Keratinocyte (primary cell): Measurements from ENCODE around the gene HOXC6. TPM values are rescaled to one million over a fixed set of nuclear protein-coding genes. Genes with fewer than 3 reads are reported as not detected.

ENCODE experiments used
- DNase-seq: peaks from one replicate; pipeline ENCODE4 v3.0.0-alpha.2; 2011; ENCODE audit warnings: low read depth, missing footprints, low spot score
- FAIRE-seq: peaks from 2 replicates; lab custom pipeline; 2011; peaks lifted over from hg19 to GRCh38; lab: Jason Lieb, UNC
- H2AFZ ChIP-seq: 2 replicates; pipeline ENCODE4 v1.6.0; 2012; ENCODE audit warnings: low read length, control low read depth, inconsistent platforms; ENCODE audit not compliant: control insufficient read depth
- H3K27ac ChIP-seq: 2 replicates; pipeline ENCODE4 v1.5.1; 2011; ENCODE audit warnings: low read length; ENCODE audit not compliant: control insufficient read depth, insufficient read depth
- H3K27me3 ChIP-seq: 3 replicates; pipeline ENCODE4 v1.6.0; 2011; ENCODE audit warnings: low read length; ENCODE audit not compliant: control insufficient read depth, insufficient read depth; ENCODE audit errors: extremely low read depth
- H3K36me3 ChIP-seq, 2 experiments: 2 replicates in 1 of 2; 3 replicates in 1 of 2; pipeline ENCODE4 v1.5.1; 2011; ENCODE audit warnings: low read length in 2 of 2, mild to moderate bottlenecking in 1 of 2; ENCODE audit not compliant: control insufficient read depth in 2 of 2, insufficient read depth in 2 of 2; ENCODE audit errors: extremely low read depth in 1 of 2
- H3K4me1 ChIP-seq: 3 replicates; pipeline ENCODE4 v1.5.1; 2011; ENCODE audit warnings: low read length; ENCODE audit not compliant: control insufficient read depth, insufficient read depth; ENCODE audit errors: extremely low read depth
- H3K4me2 ChIP-seq: 3 replicates; pipeline ENCODE4 v1.6.0; 2011; ENCODE audit warnings: low read depth, low read length; ENCODE audit not compliant: control insufficient read depth, insufficient read depth; ENCODE audit errors: extremely low read depth
- H3K4me3 ChIP-seq, 3 experiments: fragments of 200-600 bp in 1 of 3; sonication (generic) in 1 of 3; 2 replicates in 2 of 3; 3 replicates in 1 of 3; pipeline ENCODE4 v1.5.1; 2011 to 2016; ENCODE audit warnings: low read length in 3 of 3, mild to moderate bottlenecking in 3 of 3, control low read depth in 2 of 3, inconsistent platforms in 1 of 3, low read depth in 1 of 3, mixed read lengths in 1 of 3, mixed run types in 1 of 3, moderate library complexity in 1 of 3; ENCODE audit not compliant: control insufficient read depth in 2 of 3, insufficient read depth in 2 of 3; ENCODE audit errors: extremely low read depth in 1 of 3
- H3K79me2 ChIP-seq: 2 replicates; pipeline ENCODE4 v1.6.0; 2012; ENCODE audit warnings: low read length; ENCODE audit not compliant: control insufficient read depth, insufficient read depth
- H3K9ac ChIP-seq: 3 replicates; pipeline ENCODE4 v1.6.0; 2011; ENCODE audit warnings: low read length; ENCODE audit not compliant: control insufficient read depth, insufficient read depth; ENCODE audit errors: extremely low read depth
- H3K9me1 ChIP-seq: 3 replicates; pipeline ENCODE4 v1.6.0; 2011; ENCODE audit warnings: low read length; ENCODE audit not compliant: control insufficient read depth, insufficient read depth; ENCODE audit errors: extremely low read depth
- H3K9me3 ChIP-seq: 2 replicates; pipeline ENCODE4 v1.5.1; 2012; ENCODE audit warnings: low read depth, low read length; ENCODE audit not compliant: control insufficient read depth
- H4K20me1 ChIP-seq: 3 replicates; pipeline ENCODE4 v1.6.0; 2011; ENCODE audit warnings: low read length; ENCODE audit not compliant: control insufficient read depth, insufficient read depth; ENCODE audit errors: extremely low read depth
- CTCF ChIP-seq, 3 experiments: IDR thresholded peaks in 1 of 3; conservative IDR thresholded peaks in 1 of 3; optimal IDR thresholded peaks in 1 of 3; 2 replicates in 2 of 3; 3 replicates in 1 of 3; pipeline versions ENCODE3 to v1.5.1; 2011; ENCODE audit warnings: low read length in 3 of 3, mild to moderate bottlenecking in 3 of 3, moderate library complexity in 2 of 3, control low read depth in 1 of 3, inconsistent platforms in 1 of 3; ENCODE audit not compliant: insufficient read depth in 2 of 3; ENCODE audit errors: extremely low read depth in 1 of 3
- EZH2 ChIP-seq: IDR thresholded peaks from one replicate; pipeline ENCODE4 v1.6.1; 2012; ENCODE audit warnings: inconsistent platforms, mild to moderate bottlenecking, low read length, moderate library complexity
- dilution Hi-C: fragments of 300-500 bp; cut with MboI; formaldehyde crosslinking; loops from one replicate; pipeline ENCODE4 v1.7.0; 2020; ENCODE audit warnings: low sequenced_read_pairs; ENCODE audit not compliant: extremely low pct_ligation_motif_present
- polyA plus RNA-seq, 5 experiments: library from polyadenylated mRNA; depleted of rRNA in 3 of 5; stranded (reverse) in 3 of 5; stranded (forward) in 1 of 5; unstranded in 1 of 5; fragments of >200 nt; gene quantifications; 1 replicate in 1 of 5; 2 replicates in 3 of 5; 3 replicates in 1 of 5; pipeline versions ENCODE4 v1.2.1 to v1.2.3, GENCODE V29; 2011 to 2012; ENCODE audit warnings: missing spikeins in 2 of 5, low read depth in 1 of 5, low replicate concordance in 1 of 5

HOXC6 gene
- polyA plus RNA-seq, 1 donor (not counting 4 experiments of a cell fraction or from before 2014, with no cell fraction given), result 4.7 TPM

- H3K9ac ChIP-seq, result no peak overlapping the region
- H3K4me1 ChIP-seq, result peaks cover 23% of the 10 kb centered on the region
- no peaks in the 10 kb centered on the region for H3K27me3 ChIP-seq
Measured at GRCh38 chr12:54047964-54048303, 19.7 kb downstream of the HOXC6 start.

GRCh38 chr12:54048406-54049093 is 20.3 kb downstream of the HOXC6 start:
- DNase-seq (no peak), FAIRE-seq (no peak)
- Histone ChIP-seq H2AFZ (no peak overlapping the region), H3K4me3 (no peak overlapping the region), H3K27me3 (no peaks in the 10 kb centered on the region), H3K79me2 (no peaks in the 10 kb centered on the region), H3K27ac (no peak overlapping the region), H3K36me3 (no peaks in the 10 kb centered on the region), H3K4me2 (no peak overlapping the region), H3K9ac (no peak overlapping the region), H3K9me3 (no peaks in the 10 kb centered on the region), H3K9me1 (no peaks in the 10 kb centered on the region), H4K20me1 (no peaks in the 10 kb centered on the region), H3K4me1 (peaks cover 25% of the 10 kb centered on the region)
- dilution Hi-C loops, result no loop called here
- no peak for TF ChIP-seq CTCF (optimal IDR thresholded peaks at IDR 0.05 in 1 of 3, IDR thresholded peaks at IDR 0.05 in 1 of 3, conservative IDR thresholded peaks at IDR 0.05 in 1 of 3; ENCODE audit: extremely low read depth in 1 of 3, insufficient read depth in 2 of 3, low read length in 3 of 3)
- no peak for TF ChIP-seq EZH2

More at GRCh38 chr12:54047964-54048303, 19.7 kb downstream of the HOXC6 start:
- no peak for FAIRE-seq
- Histone ChIP-seq H3K9me3 (no peaks in the 10 kb centered on the region), H3K9me1 (no peaks in the 10 kb centered on the region), H3K4me2 (no peak overlapping the region), H3K27ac (no peak overlapping the region), H2AFZ (no peak overlapping the region), H3K79me2 (no peaks in the 10 kb centered on the region), H4K20me1 (no peaks in the 10 kb centered on the region), H3K36me3 (no peaks in the 10 kb centered on the region), H3K4me3 (no peak overlapping the region)
- no peak for TF ChIP-seq CTCF (optimal IDR thresholded peaks at IDR 0.05 in 1 of 3, IDR thresholded peaks at IDR 0.05 in 1 of 3, conservative IDR thresholded peaks at IDR 0.05 in 1 of 3; ENCODE audit: extremely low read depth in 1 of 3, insufficient read depth in 2 of 3, low read length in 3 of 3)
- no peak for TF ChIP-seq EZH2
- dilution Hi-C loops, result no loop called here
- DNase-seq, result no peak
